Activated naive CD8-positive, alpha-beta T cell treated with anti-CD3 and anti-CD28 coated beads for 36 hours (primary cell): ENCODE results near the gene NUP62CL. TPM values are rescaled to one million over a fixed set of nuclear protein-coding genes. Genes with fewer than 3 reads are reported as not detected.
"Not testable (repeated sequence)": the region's sequence is repeated elsewhere in the genome, so short reads cannot be mapped to it uniquely, and the experiment has no call there.

Source experiments
- DNase-seq: peaks from one replicate; pipeline ENCODE4 v3.0.0; 2021
- H3K27ac Mint-ChIP-seq: one replicate; pipeline ENCODE4 v1.8.0; 2022; ENCODE audit warnings: mild to moderate bottlenecking, moderate library complexity, mixed read lengths
- H3K27me3 Mint-ChIP-seq: one replicate; pipeline ENCODE4 v1.8.0; 2022; ENCODE audit warnings: mild to moderate bottlenecking, mixed read lengths
- H3K36me3 Mint-ChIP-seq: one replicate; pipeline ENCODE4 v1.8.0; 2021; ENCODE audit warnings: mild to moderate bottlenecking, mixed read lengths
- H3K4me1 Mint-ChIP-seq: one replicate; pipeline ENCODE4 v1.8.0; 2021; ENCODE audit warnings: mixed read lengths
- H3K4me3 Mint-ChIP-seq: one replicate; pipeline ENCODE4 v1.8.0; 2022; ENCODE audit warnings: mild to moderate bottlenecking, moderate library complexity, mixed read lengths
- H3K9me3 Mint-ChIP-seq: one replicate; pipeline ENCODE4 v1.8.0; 2022; ENCODE audit warnings: mixed read lengths
- total RNA-seq, 2 experiments: library from RNA; stranded (reverse); gene quantifications; one replicate each; pipeline ENCODE4 v1.2.3, GENCODE V29; 2021

The NUP62CL gene, protein sequence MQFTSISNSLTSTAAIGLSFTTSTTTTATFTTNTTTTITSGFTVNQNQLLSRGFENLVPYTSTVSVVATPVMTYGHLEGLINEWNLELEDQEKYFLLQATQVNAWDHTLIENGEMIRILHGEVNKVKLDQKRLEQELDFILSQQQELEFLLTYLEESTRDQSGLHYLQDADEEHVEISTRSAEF
- 1 to 10 TPM; 2.5 to 3.6 TPM for total RNA-seq

DNA sequence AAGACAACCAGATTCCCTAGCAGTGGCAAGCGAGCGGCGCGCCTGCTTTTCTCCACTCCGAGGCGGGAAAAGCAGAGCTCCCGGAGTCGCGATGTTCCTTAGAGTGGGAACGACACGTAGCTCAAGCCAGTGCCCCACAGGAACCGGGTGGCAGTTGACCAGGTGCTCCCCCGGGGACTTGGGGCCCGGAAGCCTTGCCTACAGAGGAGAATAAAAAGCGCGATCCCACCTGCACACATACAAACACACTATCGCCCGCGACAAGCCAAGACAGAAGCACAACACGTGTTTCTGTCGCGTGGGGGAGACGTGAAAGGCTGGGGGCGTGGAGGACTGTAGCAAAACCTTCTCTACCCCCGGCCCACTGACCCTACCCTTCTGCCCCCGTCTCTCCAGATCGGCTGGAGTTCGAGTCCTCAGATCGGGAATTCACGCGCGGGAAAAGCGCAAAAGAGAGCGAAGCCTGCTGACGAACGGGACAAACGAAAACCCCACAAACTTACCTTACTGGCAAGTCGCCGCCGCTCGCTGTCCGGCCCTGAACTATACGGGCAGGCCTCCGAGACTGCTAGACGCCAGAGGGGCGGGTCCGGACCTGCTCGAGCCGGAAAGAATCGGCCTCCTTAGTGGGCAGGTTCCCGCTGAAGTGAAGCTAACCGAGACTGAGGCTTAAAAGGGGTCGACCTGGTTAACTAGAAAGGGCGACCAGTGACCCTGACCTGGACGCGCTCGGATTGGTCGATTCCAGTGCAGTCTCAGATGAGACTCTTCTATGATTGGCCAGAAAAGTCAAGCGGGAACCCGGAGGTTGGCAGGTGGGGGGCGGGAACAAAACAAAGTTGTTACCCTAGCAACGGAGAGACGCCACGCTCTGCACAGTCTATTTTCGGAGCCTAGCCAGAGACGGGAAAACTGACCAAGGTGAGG is at the start of gene NUP62CL, which contains the start of gene DNAAF6:
Gene NUP62CL, minus strand, starts transcription at position 664 of the 927 bp plus-strand sequence. CDS start 31,287 bp downstream, outside the sequence.
Gene DNAAF6, plus strand, starts transcription at position 842 of the 927 bp plus-strand sequence. CDS start 6,265 bp downstream, outside the sequence.
- H3K27ac Mint-ChIP-seq: peak within 1 kb of the TSS; percentile 44
- no peaks in the 10 kb centered on the region for H3K27me3 Mint-ChIP-seq
- H3K4me1 Mint-ChIP-seq: peaks cover 4% of the 10 kb centered on the region
- H3K4me3 Mint-ChIP-seq: peak within 1 kb of the TSS; percentile 86
- no peaks in the 10 kb centered on the region for H3K9me3 Mint-ChIP-seq
- H3K36me3 Mint-ChIP-seq: no peaks in the 10 kb centered on the region
- DNase-seq: peak; percentile 69

DNA sequence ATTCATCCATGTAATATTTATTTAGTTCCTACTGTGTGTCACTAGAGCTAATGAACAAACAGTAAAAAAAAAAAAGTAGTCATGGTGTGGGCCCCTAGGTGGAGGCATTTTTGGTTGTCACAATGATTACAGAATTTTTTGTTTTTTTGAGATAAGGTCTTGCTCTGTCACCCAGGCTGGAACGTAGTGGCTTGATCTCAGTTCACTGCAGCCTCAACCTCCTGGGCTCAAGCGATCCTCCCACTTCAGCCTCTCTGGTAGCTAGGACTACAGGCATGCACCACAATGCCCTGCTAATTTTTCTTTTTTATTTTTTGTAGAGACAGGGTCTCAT is 22.2 kb upstream of the NUP62CL start:
- Mint-ChIP-seq H3K36me3 (no peaks in the 10 kb centered on the region), H3K27me3 (no peaks in the 10 kb centered on the region)
- no peak for DNase-seq

DNA sequence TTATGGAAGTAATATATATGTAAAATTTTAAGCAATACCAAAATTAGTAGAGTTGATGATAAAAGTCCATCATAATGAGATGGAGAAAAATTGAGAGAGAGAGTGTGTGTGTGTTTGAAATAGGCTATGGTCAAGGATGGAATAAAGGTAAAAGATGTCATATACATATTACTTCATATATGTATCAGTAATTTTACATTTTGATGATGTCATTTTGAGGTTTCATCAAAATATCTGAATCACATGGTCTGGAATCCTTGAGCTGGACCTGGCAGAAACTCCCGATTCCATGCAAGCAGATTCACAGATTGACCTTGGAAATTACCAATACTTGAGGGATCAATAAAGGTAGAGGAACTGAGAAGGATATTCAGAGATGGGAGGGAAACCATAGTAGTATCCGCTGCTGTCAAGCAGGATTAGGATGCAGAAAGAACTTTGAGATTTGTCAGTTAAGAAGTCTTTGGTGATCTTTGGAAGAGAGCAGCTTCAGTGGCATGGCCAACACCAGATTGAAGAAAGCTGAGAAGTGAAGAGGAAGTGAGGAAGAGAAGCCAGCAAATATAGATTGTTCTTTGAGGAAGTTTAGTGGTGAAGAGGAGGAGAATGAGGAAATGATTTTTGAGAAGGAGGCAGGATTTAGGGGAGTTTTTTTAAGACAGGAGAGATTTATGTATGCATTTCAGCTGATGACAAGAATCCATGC is 21.7 kb upstream of the NUP62CL start:
- Mint-ChIP-seq H3K27me3 (no peaks in the 10 kb centered on the region), H3K9me3 (no peaks in the 10 kb centered on the region), H3K27ac (no peak overlapping the region), H3K4me1 (no peaks in the 10 kb centered on the region), H3K4me3 (no peak overlapping the region), H3K36me3 (no peaks in the 10 kb centered on the region)
- no peak for DNase-seq

More for the DNA sequence above, 22.2 kb upstream of the NUP62CL start:
- H3K4me3 Mint-ChIP-seq: no peak overlapping the region
- H3K27ac Mint-ChIP-seq: no peak overlapping the region
- H3K4me1 Mint-ChIP-seq: no peaks in the 10 kb centered on the region
- no peaks in the 10 kb centered on the region for H3K9me3 Mint-ChIP-seq

DNA sequence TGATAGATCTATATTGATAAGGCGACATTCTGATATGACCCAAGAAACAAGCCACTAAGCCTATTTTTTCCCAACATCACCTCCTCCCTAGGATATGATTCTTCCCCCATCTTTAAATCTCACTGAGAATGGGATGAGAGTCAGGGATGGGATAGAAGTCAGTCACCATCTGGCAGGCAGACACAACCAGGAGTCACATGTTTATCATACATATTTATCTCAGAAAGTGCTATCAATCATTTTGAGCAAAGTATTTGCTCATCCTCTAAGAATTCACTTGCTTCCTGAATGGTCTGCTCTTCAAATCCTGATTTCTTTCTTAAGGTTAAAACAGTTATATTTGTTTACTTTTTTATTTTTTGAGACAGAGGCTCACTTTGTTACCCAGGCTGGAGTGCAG is 20.5 kb upstream of the NUP62CL start:
- H3K27ac Mint-ChIP-seq: no peak overlapping the region
- no peaks in the 10 kb centered on the region for H3K27me3 Mint-ChIP-seq
- no peaks in the 10 kb centered on the region for H3K36me3 Mint-ChIP-seq
- H3K4me3 Mint-ChIP-seq: no peak overlapping the region
- DNase-seq: no peak
- no peaks in the 10 kb centered on the region for H3K9me3 Mint-ChIP-seq
- no peaks in the 10 kb centered on the region for H3K4me1 Mint-ChIP-seq

DNA sequence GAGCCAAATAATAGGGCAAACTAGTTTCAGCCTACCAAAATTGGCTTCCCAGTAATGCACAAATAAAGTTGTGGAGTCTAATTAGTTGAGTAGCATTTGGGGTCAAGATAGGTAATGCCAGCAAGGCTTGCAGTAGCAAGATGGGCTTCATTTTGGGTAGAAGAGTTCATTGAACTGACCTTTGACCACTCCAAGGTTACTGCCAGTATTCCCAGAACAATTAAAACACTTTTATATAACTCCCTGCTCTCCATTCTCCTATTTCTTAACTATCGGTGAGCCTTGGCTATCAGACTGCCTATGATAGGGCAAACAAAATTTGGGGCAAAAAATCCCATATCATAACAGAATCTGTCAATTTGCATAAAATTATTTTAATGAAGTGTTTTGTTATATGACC is 7.2 kb upstream of the NUP62CL start:
- no peaks in the 10 kb centered on the region for H3K27me3 Mint-ChIP-seq
- DNase-seq: no peak
- H3K27ac Mint-ChIP-seq: no peak overlapping the region

DNA sequence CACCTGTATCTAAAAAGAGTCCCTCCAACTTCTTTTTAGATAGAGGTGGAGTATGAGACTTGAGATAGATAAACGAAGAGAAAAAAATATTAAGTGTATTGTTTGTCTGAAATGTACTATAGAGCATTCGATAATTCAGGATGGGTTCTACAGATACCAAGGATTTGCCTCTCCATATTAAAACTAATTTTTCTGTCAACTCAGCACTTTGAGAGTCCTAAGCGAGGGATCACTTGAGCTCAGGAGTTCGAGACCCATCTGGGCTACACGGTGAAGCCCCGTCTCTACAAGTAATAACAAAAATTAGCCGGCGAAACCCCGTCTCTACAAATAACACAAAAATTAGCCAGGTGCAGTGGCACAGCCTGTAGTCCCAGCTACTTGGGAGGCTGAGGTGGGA is 1.7 kb upstream of the NUP62CL start:
- Mint-ChIP-seq H3K27me3 (no peaks in the 10 kb centered on the region), H3K4me3 (no peak overlapping the region), H3K36me3 (no peaks in the 10 kb centered on the region), H3K9me3 (no peaks in the 10 kb centered on the region), H3K27ac (no peak overlapping the region), H3K4me1 (peaks cover 4% of the 10 kb centered on the region)
- no peak for DNase-seq

More for the DNA sequence above, 7.2 kb upstream of the NUP62CL start:
- H3K4me3 Mint-ChIP-seq: no peak overlapping the region
- H3K36me3 Mint-ChIP-seq: no peaks in the 10 kb centered on the region
- H3K9me3 Mint-ChIP-seq: no peaks in the 10 kb centered on the region
- H3K4me1 Mint-ChIP-seq: no peaks in the 10 kb centered on the region

DNA sequence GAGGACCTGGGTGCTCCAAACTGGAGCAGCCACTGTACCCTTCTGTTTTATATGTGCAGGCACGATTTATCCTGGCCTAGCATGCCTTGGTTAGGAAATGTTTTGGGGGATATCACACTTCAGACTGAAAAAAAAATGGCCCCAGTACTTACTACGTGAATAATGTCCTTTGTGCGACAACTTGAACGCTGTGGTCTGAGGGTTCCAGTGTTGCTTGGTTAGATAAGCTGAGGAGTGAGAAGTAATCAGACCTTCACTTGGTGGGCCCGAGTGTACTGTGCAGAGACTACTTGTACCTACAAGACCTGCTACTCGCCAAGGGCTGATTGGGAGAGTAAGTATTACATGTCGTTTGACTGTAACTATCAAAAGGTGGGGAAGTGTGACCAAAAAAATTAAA is 856 bp upstream of the NUP62CL start:
- Mint-ChIP-seq H3K4me3 (no peak overlapping the region), H3K27me3 (no peaks in the 10 kb centered on the region), H3K4me1 (peaks cover 4% of the 10 kb centered on the region), H3K36me3 (no peaks in the 10 kb centered on the region), H3K9me3 (no peaks in the 10 kb centered on the region), H3K27ac (no peak overlapping the region)
- DNase-seq: no peak

DNA sequence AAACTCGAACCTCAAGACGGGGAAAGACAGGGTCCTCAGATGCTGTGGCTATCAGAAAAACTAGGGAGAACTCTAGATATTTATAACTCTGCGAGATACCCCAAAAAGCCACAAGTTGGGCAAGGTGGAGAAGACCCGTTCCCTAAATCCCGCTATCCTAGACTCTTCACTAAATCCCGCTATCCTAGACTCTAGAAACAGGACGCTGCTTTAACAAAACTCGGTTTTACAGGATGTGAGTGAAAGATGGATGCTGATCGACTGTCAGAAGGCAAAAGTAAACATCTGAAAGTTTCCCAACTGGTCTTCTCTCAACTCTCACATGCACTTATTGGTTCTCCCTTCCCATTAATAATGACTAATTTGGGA is 448 bp upstream of the NUP62CL start:
- H3K9me3 Mint-ChIP-seq: no peaks in the 10 kb centered on the region
- H3K4me3 Mint-ChIP-seq: no peak overlapping the region
- no peaks in the 10 kb centered on the region for H3K27me3 Mint-ChIP-seq
- H3K4me1 Mint-ChIP-seq: peaks cover 4% of the 10 kb centered on the region
- no peak for DNase-seq
- H3K36me3 Mint-ChIP-seq: no peaks in the 10 kb centered on the region
- H3K27ac Mint-ChIP-seq: no peak overlapping the region

DNA sequence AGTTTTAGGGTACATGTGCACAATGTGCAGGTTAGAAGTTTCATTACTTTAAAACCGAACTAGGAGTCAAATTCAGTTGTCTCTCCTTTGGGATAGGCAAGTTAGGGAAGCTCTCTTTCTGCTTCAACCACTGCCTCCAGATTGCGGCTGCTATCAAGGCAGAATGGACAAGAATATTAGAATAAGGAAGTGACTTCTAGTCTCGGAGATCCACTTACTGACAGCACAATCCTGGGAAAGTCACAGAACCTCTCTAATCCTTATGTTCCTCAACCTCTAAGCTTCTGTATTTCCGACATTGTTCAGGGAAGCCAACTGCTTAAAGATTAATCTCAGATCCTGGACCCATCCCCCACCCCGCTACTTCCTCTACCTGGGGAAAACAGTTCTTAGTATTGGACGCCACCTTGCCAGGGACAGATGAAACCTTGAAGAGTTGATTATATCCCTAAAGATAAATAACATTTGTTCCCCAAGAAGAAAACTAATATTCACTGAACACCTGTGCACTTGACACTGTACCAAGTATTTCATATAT is 2.1 kb downstream of the NUP62CL start:
- Mint-ChIP-seq H3K27ac (no peak overlapping the region), H3K4me1 (peaks cover 4% of the 10 kb centered on the region), H3K4me3 (no peak overlapping the region)

DNA sequence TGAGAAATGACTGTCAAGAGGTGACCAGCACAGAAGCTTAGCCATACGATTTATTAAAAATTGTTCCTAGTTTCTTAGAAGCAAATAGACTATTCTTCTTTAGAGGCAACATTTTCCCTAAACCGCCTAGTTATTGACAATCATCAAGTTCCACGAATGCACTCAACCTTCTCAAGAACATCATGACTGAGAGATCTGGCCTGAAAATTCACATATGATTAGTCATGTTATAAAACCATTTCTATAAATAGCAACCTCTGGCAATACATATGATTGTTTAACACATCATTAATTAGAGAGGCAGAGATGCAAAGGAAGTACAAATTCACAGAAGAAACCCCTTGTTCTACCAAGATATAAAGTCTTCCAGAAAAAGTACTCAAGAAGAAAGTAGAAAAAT is 6.7 kb downstream of the NUP62CL start:
- Mint-ChIP-seq H3K9me3 (no peaks in the 10 kb centered on the region), H3K4me3 (no peak overlapping the region), H3K4me1 (no peaks in the 10 kb centered on the region), H3K27ac (no peak overlapping the region), H3K36me3 (no peaks in the 10 kb centered on the region), H3K27me3 (no peaks in the 10 kb centered on the region)
- no peak for DNase-seq

More for the DNA sequence above, 2.1 kb downstream of the NUP62CL start:
- no peak for DNase-seq
- no peaks in the 10 kb centered on the region for H3K36me3 Mint-ChIP-seq
- no peaks in the 10 kb centered on the region for H3K27me3 Mint-ChIP-seq
- no peaks in the 10 kb centered on the region for H3K9me3 Mint-ChIP-seq

DNA sequence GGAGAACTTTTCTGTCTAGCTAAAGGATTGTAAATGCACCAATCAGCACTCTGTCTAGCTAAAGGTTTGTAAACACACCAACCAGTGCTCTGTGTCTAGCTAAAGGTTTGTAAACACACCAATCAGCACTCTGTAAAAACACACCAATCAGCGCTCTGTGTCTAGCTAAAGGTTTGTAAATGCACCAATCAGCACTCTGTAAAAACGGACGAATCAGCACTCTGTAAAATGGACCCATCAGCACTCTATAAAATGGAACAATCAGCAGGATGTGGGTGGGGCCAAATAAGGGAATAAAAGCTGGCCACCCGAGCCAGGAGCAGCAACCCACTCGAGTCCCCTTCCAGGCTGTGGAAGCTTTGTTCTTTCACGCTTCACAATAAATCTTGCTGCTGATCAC is 8.2 kb downstream of the NUP62CL start:
- H3K27ac Mint-ChIP-seq, H3K36me3 Mint-ChIP-seq, H3K4me1 Mint-ChIP-seq, H3K9me3 Mint-ChIP-seq, H3K27me3 Mint-ChIP-seq, DNase-seq, H3K4me3 Mint-ChIP-seq: not testable (repeated sequence)

DNA sequence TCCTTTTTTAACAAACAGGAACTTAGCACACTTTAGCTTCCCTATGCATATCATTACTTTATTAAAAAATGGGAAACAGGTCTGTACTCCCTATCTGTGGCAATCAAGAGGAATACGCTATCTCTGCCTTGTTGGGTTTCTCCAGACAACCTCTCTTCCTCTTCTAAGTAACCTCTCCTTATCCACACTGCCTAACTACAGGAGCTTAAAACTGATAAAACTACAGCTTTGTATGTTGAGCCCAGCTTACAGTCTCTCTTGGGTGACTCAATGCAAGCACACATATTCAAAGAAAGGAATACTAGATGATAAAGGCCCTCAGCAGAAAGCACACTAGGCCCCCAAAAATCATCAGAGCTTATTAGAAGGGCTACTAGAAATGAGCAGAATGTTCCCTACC is 8.9 kb downstream of the NUP62CL start:
- Mint-ChIP-seq H3K27ac (no peak overlapping the region), H3K27me3 (no peaks in the 10 kb centered on the region), H3K36me3 (no peaks in the 10 kb centered on the region), H3K4me3 (no peak overlapping the region), H3K4me1 (no peaks in the 10 kb centered on the region), H3K9me3 (no peaks in the 10 kb centered on the region)
- DNase-seq: no peak

DNA sequence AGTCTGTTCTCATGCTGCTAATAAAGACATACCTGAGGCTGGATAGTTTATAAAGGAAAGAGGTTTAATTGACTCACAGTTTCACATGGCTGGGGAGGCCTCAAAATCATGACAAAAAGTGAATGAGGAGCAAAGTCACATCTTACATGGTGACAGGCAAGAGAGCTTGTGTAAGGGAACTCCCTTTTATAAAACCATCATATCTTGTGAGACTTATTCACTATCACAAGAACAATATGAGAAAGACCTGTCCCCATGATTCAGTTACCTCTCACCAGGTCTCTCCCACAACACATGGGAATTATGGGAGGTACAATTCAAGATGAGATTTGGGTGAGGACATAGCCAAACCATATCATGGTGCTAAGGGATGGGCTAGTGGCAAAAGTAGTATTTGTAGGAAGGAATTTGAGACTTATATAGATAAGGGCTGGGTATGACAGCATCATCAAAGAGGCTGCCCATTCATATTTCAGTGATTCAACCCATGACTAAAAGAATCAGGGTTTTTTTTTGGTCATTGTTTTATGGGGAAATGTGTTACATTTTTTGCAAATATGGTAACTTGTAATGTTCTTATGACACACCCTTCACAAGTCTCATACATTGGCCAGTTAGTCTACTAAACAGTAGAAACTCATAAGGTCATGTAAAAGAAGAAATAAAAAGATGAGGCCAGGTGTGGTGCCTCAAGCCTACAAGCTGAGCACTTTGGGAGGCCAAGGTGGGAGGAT is 34.7 kb downstream of the NUP62CL start:
- Mint-ChIP-seq H3K27ac (no peak overlapping the region), H3K27me3 (no peaks in the 10 kb centered on the region), H3K4me3 (no peak overlapping the region), H3K36me3 (no peaks in the 10 kb centered on the region), H3K4me1 (no peaks in the 10 kb centered on the region), H3K9me3 (no peaks in the 10 kb centered on the region)
- no peak for DNase-seq

DNA sequence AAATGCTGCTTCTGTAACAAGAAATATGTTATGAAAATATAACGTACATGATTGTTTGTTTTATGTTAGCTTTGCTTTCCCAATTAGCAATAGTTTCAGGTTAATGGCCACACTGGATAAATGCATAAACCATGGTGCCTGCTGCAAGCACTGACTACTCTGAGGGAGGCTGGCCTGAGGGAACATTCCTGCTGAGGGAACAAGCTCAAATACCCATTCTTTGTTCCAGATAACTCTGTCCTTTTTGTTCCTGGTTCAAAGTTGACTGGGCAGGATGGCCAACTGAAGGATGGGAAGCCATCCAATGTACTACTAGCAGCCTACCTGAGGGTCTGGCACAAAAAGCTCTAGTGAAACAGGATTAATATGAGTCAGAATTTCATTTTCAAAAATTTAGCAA is 37.5 kb downstream of the NUP62CL start:
- Mint-ChIP-seq H3K4me1 (no peaks in the 10 kb centered on the region), H3K9me3 (no peaks in the 10 kb centered on the region), H3K27ac (no peak overlapping the region), H3K4me3 (no peak overlapping the region), H3K27me3 (no peaks in the 10 kb centered on the region), H3K36me3 (peaks cover 1% of the 10 kb centered on the region)
- DNase-seq: no peak
